ENCODE results near the gene IER5.
"Not testable (repeated sequence)": the region's sequence is repeated elsewhere in the genome, so short reads cannot be mapped to it uniquely, and the experiment has no call there.

Gene IER5

DNA sequence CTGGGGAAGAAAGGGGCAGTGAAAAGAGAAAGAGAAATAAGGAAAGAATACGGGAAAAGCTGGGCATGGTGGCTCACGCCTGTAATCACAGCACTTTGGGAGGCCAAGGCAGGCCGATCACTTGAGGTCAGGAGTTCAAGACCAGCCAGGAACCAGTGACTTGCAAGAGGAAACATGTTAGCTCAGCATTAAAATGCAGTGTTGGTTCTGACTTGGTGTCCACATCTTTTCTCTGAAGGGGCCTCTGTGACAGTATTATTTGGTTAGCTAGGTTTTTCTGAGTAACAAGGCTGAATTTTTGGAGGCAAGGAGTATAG lies 26.8 kb downstream of the IER5 start:
- DNase-seq (ENCODE audit: low read depth in 2 of 2): no peak

GRCh38 chr1:181115971-181116370 lies 27.5 kb downstream of the IER5 start:
- DNase-seq (ENCODE audit: low read depth in 2 of 2): not testable (repeated sequence)

DNA sequence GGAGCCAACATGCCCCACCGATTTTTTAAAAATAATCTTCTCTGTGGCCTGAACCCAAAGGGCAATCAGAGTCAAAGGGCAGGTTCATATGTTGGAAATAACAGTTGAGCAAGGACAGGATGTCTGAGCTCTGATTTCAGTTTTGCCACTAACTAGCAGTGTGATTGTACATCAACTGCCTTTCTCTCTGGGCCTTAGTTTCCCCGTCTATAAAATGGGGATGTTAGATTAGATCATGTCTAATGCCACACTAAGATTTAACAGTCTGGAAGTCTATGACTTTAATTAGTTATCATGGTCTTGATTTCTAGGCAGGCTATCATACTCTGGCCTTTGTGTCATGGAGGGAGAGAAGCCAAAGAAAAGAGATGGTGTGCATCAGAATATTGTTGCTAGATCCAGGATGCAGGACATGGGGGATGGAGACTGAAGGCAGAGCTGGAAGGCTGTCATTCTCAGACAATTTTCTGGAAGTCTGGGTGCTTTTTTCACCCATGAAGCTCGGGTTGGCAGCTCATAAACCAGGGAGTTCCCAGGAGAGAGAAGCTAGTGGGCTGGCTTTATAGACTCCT lies 28.4 kb downstream of the IER5 start:
- DNase-seq (ENCODE audit: low read depth in 2 of 2): no peak

GRCh38 chr1:181117648-181118449 lies 29.3 kb downstream of the IER5 start:
- DNase-seq (ENCODE audit: low read depth in 2 of 2): no peak

DNA sequence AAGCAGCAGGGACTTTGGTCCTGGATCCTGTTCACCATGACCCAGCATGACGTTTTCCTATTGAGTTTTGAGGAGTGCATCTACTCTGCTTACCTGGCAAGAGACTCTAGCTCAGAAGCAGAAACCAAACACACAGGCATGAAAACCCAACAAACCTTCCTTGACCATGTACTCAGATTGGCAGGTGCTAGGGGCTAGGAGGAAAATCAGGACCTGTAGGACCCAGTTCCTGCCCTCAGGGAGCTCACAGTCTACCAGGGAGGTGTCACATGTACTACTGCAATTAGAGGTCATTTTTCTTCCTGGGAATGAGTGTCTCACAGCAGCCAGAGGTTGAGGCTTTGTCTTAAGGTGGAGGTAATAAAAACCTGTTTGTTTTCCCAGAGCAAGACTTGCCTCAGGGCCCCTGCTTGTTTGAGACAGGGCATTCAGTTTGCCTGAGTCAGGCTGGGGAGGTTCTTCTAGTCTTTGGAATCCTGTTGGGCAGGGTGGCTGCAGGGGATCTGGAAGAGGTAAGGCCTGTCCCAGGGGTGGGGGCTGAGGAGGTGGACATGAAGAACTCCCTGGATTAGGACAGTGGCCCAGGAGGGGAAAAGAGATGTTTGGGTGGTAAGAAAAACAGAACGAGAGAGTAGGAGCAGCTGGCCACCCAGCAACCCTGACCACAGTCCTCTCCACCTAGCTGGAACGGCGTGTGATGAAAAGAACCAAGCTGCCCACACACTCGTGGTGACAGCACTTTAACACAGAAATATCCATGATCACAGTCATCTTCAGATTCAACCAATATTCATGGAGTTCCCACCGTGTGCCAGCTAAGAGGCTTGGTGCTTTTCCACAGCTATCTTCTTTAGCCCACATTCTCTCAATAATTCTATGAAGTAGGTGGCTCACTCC lies 30.8 kb downstream of the IER5 start:
- no peak for DNase-seq (ENCODE audit: low read depth in 2 of 2)

DNA sequence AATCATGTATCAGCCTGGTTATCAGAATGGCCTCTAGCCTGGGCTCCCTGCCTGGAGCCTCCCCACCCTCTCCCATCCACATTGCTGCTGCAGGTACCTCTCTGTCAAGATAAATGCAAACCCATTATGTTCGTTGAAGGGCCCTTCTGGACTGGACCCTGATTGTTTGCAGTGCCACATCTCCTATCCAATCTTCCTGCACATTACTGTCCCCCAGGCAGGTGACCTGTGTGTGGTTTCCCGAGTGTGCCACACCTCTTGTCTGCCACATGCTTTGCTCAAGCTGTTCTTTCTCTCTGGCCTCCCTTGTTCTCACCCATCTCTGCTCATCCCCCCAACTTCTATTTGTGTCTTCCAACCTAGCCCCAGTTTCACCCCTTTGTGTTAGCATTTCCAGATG lies 32.4 kb downstream of the IER5 start:
- no peak for DNase-seq (ENCODE audit: low read depth in 2 of 2)

DNA sequence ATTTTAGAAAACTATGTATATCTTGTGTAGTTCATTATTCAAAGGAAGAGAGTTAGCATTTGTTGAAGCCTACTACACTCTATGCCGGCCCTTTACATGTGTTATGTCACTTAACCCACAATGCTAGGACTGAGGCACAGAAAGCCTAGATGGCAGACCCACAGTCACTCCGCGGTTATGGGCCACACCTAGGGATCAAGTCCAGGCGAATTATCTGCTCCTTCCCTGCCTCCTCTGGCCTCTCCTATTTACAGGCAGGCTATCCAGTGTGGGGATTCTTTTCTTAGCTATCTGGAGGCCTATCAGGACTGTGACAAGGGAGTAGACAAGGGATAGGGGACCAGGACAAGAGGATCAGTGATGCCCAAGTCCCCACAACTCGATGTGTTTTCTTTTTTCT lies 33.0 kb downstream of the IER5 start:
- DNase-seq (ENCODE audit: low read depth in 2 of 2): no peak

DNA sequence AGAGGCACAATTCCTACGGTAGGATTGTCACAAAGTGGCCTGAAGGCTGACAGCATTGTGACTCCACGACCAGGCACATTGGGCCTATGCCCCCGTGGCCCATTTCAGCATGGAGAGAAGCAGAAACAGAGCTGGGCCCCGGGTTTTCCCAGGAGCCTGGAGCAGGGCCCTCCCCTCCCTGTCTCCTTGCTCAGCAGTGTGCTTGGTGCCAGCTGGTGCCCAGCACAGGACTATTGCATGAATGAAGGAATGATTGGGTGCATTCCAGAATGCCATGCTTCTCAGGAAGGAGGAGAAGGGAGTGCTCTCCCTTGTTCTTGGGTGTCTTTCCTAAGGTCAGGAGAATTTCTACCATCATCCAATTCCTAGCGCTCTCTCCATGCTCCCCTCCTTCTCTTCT lies 33.7 kb downstream of the IER5 start:
- DNase-seq (ENCODE audit: low read depth in 2 of 2): no peak

DNA sequence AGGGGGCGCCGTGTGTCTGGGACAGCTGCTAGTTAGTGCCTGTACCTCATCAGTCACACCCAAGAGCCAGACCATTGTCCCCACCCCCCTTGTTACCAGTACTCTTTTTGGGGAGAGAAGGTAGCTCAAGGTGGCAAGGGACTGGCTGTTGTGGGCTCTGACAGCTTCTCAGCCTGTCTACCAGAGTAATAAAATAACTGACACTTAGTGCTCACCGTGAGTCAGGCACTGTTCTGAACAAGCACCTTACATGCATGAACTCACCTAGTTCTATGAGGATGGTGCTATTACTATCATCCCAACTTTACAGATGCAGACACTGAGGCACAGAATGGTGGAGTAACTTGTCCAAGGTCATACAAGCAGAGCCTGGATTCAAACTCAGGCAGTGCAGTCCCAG lies 34.7 kb downstream of the IER5 start:
- no peak for DNase-seq (ENCODE audit: low read depth in 2 of 2)

GRCh38 chr1:181124291-181124751 lies 35.8 kb downstream of the IER5 start:
- no peak for DNase-seq (ENCODE audit: low read depth in 2 of 2)

DNA sequence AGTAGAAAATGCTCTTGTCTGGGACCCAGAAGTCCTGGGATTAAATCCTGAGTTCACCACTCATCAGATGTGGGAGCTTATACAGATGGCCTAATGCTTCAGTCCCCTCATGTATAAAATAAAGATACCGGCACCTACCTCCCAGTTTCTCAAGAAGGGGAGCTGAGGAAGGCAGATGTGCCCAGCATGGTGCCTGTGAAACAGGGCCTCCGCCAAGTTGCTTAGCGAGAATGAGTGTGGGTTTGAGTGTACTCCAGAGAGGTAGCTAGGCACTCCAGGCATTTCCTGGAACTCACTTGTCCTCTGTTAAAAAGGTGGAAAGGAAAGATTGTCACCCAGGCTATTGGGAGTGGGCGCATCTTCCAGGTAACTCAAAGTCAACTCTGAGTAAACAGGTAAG lies 37.8 kb downstream of the IER5 start:
- DNase-seq (ENCODE audit: low read depth in 2 of 2): no peak

GRCh38 chr1:181126871-181127587 lies 38.5 kb downstream of the IER5 start:
- DNase-seq (ENCODE audit: low read depth in 2 of 2): no peak

GRCh38 chr1:181127898-181128453 lies 39.5 kb downstream of the IER5 start:
- DNase-seq (ENCODE audit: low read depth in 2 of 2): no peak

DNA sequence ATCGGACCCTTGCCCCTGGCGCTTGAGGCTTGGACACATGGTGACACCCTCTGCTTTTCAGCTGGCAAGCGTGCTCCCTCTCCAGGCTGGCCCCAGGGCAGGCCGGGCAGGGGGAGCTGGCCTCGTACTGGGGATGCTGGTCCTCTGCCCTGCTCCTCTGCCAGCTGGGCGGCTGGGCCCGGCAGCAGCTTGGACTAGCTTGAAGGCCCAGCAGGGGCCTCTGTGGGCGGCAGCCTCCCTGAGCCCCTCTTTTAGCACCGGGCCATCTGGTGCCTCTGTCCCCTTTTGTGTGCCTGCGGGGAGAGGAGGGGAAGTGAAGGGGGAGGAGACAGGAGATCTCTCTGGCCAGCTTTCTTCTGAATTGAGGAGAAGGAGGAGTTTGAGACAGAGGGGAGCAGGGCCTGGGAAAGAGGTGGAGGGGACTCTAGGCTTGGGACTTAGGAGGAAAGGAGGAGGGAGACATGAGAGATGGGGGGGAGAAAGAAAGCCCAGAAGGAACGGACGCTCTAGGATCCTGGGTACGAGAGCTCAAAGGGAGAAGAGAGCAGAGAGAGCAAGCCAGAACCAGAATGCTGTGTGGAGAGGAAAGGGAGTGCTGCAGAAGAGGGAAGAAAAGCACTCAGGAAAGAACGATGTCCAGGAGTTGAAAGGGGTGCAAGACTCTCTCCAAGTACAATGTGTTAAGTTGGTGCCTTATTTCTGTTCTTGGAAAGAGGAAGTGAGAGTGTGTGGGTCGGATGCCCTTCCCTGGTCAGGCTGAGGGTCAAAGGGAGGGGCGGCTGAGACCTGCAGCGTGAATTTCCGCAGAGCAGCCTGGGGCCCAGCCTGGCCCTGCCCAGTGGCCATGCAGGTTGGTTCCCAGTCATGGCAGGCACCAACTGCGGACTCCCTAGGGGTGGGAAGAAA lies 40.3 kb downstream of the IER5 start:
- no peak for DNase-seq (ENCODE audit: low read depth in 2 of 2)

GRCh38 chr1:181129771-181130606 lies 41.5 kb downstream of the IER5 start:
- no peak for DNase-seq (ENCODE audit: low read depth in 2 of 2)

- DNase-seq (ENCODE audit: low read depth in 2 of 2): no peak
Observed at GRCh38 chr1:181131255-181131941, 42.9 kb downstream of the IER5 start.

DNA sequence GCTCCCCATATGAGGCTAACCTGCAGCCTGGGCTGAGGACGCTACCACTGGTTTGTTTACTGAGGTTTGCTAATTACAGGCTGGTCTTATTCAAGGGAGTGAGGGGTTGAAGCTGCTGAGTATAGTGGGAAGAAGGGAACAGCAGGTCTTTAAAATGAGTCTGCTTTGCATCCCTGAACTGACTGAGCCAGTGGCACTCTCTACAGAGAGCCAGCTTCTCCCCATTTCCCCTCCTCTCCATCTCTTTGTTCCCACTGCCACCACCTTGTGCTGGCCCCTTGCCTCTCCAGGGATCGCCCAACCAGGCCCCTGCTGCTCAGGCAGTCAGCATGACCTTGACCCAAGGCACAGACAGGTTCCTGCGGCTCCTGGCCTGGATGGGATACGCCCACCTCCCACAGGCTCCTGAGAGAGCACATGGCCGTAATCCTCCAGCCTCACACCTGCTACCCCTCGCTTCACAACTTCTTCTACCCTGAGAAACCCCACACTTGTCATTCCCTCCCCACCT lies 45.0 kb downstream of the IER5 start:
- no peak for DNase-seq (ENCODE audit: low read depth in 2 of 2)

DNA sequence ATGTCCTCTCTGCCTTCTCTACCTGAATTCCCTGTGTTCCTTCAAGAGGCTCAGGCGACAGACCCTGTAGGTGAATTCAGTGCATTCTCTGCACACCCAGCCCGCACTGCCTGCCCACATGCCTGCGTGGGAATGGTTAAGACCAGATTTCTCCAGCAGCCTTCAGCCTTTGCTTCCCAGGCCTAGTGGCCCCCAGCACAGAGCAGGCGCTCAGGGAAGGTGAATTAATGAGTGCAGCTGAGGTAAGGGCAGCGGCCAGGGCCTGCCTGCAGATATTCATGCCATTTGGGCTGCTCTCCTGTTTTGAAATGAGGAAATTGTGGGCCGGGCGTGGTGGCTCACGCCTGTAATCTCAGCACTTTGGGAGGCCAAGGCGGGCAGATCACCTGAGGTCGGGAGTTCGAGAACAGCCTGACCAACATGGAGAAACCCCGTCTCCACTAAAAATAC lies 45.5 kb downstream of the IER5 start:
- no peak for DNase-seq (ENCODE audit: low read depth in 2 of 2)
